Keratinocyte (primary cell): ENCODE results near the gene MAP1LC3A. TPM values are rescaled to one million over a fixed set of nuclear protein-coding genes. Genes with fewer than 3 reads are reported as not detected.

Source experiments
- DNase-seq: peaks from one replicate; pipeline ENCODE4 v3.0.0-alpha.2; 2011; ENCODE audit warnings: low read depth, missing footprints, low spot score
- FAIRE-seq: peaks from 2 replicates; lab custom pipeline; 2011; peaks lifted over from hg19 to GRCh38; lab: Jason Lieb, UNC
- H2AFZ ChIP-seq: 2 replicates; pipeline ENCODE4 v1.6.0; 2012; ENCODE audit warnings: low read length, control low read depth, inconsistent platforms; ENCODE audit not compliant: control insufficient read depth
- H3K27ac ChIP-seq: 2 replicates; pipeline ENCODE4 v1.5.1; 2011; ENCODE audit warnings: low read length; ENCODE audit not compliant: control insufficient read depth, insufficient read depth
- H3K27me3 ChIP-seq: 3 replicates; pipeline ENCODE4 v1.6.0; 2011; ENCODE audit warnings: low read length; ENCODE audit not compliant: control insufficient read depth, insufficient read depth; ENCODE audit errors: extremely low read depth
- H3K36me3 ChIP-seq, 2 experiments: 2 replicates in 1 of 2; 3 replicates in 1 of 2; pipeline ENCODE4 v1.5.1; 2011; ENCODE audit warnings: low read length in 2 of 2, mild to moderate bottlenecking in 1 of 2; ENCODE audit not compliant: control insufficient read depth in 2 of 2, insufficient read depth in 2 of 2; ENCODE audit errors: extremely low read depth in 1 of 2
- H3K4me1 ChIP-seq: 3 replicates; pipeline ENCODE4 v1.5.1; 2011; ENCODE audit warnings: low read length; ENCODE audit not compliant: control insufficient read depth, insufficient read depth; ENCODE audit errors: extremely low read depth
- H3K4me2 ChIP-seq: 3 replicates; pipeline ENCODE4 v1.6.0; 2011; ENCODE audit warnings: low read depth, low read length; ENCODE audit not compliant: control insufficient read depth, insufficient read depth; ENCODE audit errors: extremely low read depth
- H3K4me3 ChIP-seq, 3 experiments: fragments of 200-600 bp in 1 of 3; sonication (generic) in 1 of 3; 2 replicates in 2 of 3; 3 replicates in 1 of 3; pipeline ENCODE4 v1.5.1; 2011 to 2016; ENCODE audit warnings: low read length in 3 of 3, mild to moderate bottlenecking in 3 of 3, control low read depth in 2 of 3, inconsistent platforms in 1 of 3, low read depth in 1 of 3, mixed read lengths in 1 of 3, mixed run types in 1 of 3, moderate library complexity in 1 of 3; ENCODE audit not compliant: control insufficient read depth in 2 of 3, insufficient read depth in 2 of 3; ENCODE audit errors: extremely low read depth in 1 of 3
- H3K79me2 ChIP-seq: 2 replicates; pipeline ENCODE4 v1.6.0; 2012; ENCODE audit warnings: low read length; ENCODE audit not compliant: control insufficient read depth, insufficient read depth
- H3K9ac ChIP-seq: 3 replicates; pipeline ENCODE4 v1.6.0; 2011; ENCODE audit warnings: low read length; ENCODE audit not compliant: control insufficient read depth, insufficient read depth; ENCODE audit errors: extremely low read depth
- H3K9me1 ChIP-seq: 3 replicates; pipeline ENCODE4 v1.6.0; 2011; ENCODE audit warnings: low read length; ENCODE audit not compliant: control insufficient read depth, insufficient read depth; ENCODE audit errors: extremely low read depth
- H3K9me3 ChIP-seq: 2 replicates; pipeline ENCODE4 v1.5.1; 2012; ENCODE audit warnings: low read depth, low read length; ENCODE audit not compliant: control insufficient read depth
- H4K20me1 ChIP-seq: 3 replicates; pipeline ENCODE4 v1.6.0; 2011; ENCODE audit warnings: low read length; ENCODE audit not compliant: control insufficient read depth, insufficient read depth; ENCODE audit errors: extremely low read depth
- EZH2 ChIP-seq: IDR thresholded peaks from one replicate; pipeline ENCODE4 v1.6.1; 2012; ENCODE audit warnings: inconsistent platforms, mild to moderate bottlenecking, low read length, moderate library complexity
- dilution Hi-C: fragments of 300-500 bp; cut with MboI; formaldehyde crosslinking; loops from one replicate; pipeline ENCODE4 v1.7.0; 2020; ENCODE audit warnings: low sequenced_read_pairs; ENCODE audit not compliant: extremely low pct_ligation_motif_present
- polyA plus RNA-seq, 5 experiments: library from polyadenylated mRNA; depleted of rRNA in 3 of 5; stranded (reverse) in 3 of 5; stranded (forward) in 1 of 5; unstranded in 1 of 5; fragments of >200 nt; gene quantifications; 1 replicate in 1 of 5; 2 replicates in 3 of 5; 3 replicates in 1 of 5; pipeline versions ENCODE4 v1.2.1 to v1.2.3, GENCODE V29; 2011 to 2012; ENCODE audit warnings: missing spikeins in 2 of 5, low read depth in 1 of 5, low replicate concordance in 1 of 5
- TF ChIP-seq, protein P1 (sequence below), 3 experiments: IDR thresholded peaks in 1 of 3; conservative IDR thresholded peaks in 1 of 3; optimal IDR thresholded peaks in 1 of 3; 2 replicates in 2 of 3; 3 replicates in 1 of 3; pipeline versions ENCODE3 to v1.5.1; 2011; ENCODE audit warnings: low read length in 3 of 3, mild to moderate bottlenecking in 3 of 3, moderate library complexity in 2 of 3, control low read depth in 1 of 3, inconsistent platforms in 1 of 3; ENCODE audit not compliant: insufficient read depth in 2 of 3; ENCODE audit errors: extremely low read depth in 1 of 3

MAP1LC3A gene
- polyA plus RNA-seq, 1 donor (not counting 4 experiments of a cell fraction or from before 2014, with no cell fraction given), result 1.7 TPM

GRCh38 chr20:34541917-34542316, 16.6 kb upstream of the MAP1LC3A start:
- no peak overlapping the region for H3K4me3 ChIP-seq
- no peak overlapping the region for H3K27ac ChIP-seq
- FAIRE-seq (no peak), DNase-seq (no peak)
- peaks cover 28 to 29% of the 10 kb centered on the region in 2 experiments for H3K36me3 ChIP-seq
- H3K9ac ChIP-seq, result no peak overlapping the region
- H4K20me1 ChIP-seq, result peaks cover 9% of the 10 kb centered on the region
- H2AFZ ChIP-seq, result no peak overlapping the region
- no peaks in the 10 kb centered on the region for H3K9me3 ChIP-seq
- H3K9me1 ChIP-seq, result peaks cover 3% of the 10 kb centered on the region
- H3K27me3 ChIP-seq, result no peaks in the 10 kb centered on the region
- no peak overlapping the region for H3K4me2 ChIP-seq
- H3K4me1 ChIP-seq, result no peaks in the 10 kb centered on the region
- no peaks in the 10 kb centered on the region for H3K79me2 ChIP-seq
- TF ChIP-seq, protein P1, sequence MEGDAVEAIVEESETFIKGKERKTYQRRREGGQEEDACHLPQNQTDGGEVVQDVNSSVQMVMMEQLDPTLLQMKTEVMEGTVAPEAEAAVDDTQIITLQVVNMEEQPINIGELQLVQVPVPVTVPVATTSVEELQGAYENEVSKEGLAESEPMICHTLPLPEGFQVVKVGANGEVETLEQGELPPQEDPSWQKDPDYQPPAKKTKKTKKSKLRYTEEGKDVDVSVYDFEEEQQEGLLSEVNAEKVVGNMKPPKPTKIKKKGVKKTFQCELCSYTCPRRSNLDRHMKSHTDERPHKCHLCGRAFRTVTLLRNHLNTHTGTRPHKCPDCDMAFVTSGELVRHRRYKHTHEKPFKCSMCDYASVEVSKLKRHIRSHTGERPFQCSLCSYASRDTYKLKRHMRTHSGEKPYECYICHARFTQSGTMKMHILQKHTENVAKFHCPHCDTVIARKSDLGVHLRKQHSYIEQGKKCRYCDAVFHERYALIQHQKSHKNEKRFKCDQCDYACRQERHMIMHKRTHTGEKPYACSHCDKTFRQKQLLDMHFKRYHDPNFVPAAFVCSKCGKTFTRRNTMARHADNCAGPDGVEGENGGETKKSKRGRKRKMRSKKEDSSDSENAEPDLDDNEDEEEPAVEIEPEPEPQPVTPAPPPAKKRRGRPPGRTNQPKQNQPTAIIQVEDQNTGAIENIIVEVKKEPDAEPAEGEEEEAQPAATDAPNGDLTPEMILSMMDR (optimal IDR thresholded peaks at IDR 0.05 in 1 of 3, IDR thresholded peaks at IDR 0.05 in 1 of 3, conservative IDR thresholded peaks at IDR 0.05 in 1 of 3; ENCODE audit: extremely low read depth in 1 of 3, insufficient read depth in 2 of 3, low read length in 3 of 3), result no peak
- TF ChIP-seq EZH2, result no peak
- dilution Hi-C loops, result no loop called here

DNA sequence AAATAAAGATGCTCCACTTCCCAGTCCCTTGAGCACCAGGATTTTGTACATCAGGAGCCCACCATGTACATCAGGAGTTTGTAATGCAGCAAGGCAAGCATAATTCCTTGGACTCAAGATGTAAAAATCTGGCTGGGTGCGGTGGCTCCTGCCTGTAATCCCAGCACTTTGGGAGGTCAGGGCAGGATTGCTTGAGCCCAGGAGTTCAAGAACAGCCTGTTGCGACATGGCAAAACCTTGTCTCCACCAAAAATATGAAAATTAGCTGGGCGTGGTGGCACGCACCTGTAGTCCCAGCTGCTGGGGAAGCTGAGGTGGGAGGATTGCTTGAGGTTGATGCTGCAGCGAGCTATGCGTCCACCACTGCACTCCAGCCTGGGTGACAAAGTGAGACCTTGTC, 16.1 kb upstream of the MAP1LC3A start:
- DNase-seq, result no peak
- Histone ChIP-seq H3K27ac (no peak overlapping the region), H3K4me2 (no peak overlapping the region), H4K20me1 (peaks cover 6% of the 10 kb centered on the region), H2AFZ (no peak overlapping the region), H3K9me3 (no peaks in the 10 kb centered on the region), H3K36me3 (peaks cover 23 to 24% of the 10 kb centered on the region in 2 experiments), H3K9ac (no peak overlapping the region), H3K4me3 (no peak overlapping the region), H3K9me1 (peaks cover 3% of the 10 kb centered on the region), H3K27me3 (no peaks in the 10 kb centered on the region), H3K79me2 (no peaks in the 10 kb centered on the region), H3K4me1 (no peaks in the 10 kb centered on the region)
- dilution Hi-C loops, result no loop called here
- FAIRE-seq, result no peak
- TF ChIP-seq, protein P1 (optimal IDR thresholded peaks at IDR 0.05 in 1 of 3, IDR thresholded peaks at IDR 0.05 in 1 of 3, conservative IDR thresholded peaks at IDR 0.05 in 1 of 3; ENCODE audit: extremely low read depth in 1 of 3, insufficient read depth in 2 of 3, low read length in 3 of 3), result no peak
- no peak for TF ChIP-seq EZH2
